HepG2 (cell line): ENCODE measurements around the gene SPINDOC. TPM values are rescaled to one million over a fixed set of nuclear protein-coding genes. Genes with fewer than 3 reads are reported as not detected.

ENCODE experiments used
- ATF4 ChIP-seq, 2 experiments: fragments of 450-650 bp in 1 of 2; sonication (generic) in 1 of 2; formaldehyde crosslinking; IDR thresholded peaks; 2 replicates each; pipeline versions ENCODE4 v1.5.0 to v1.8.0; 2020 to 2022; ENCODE audit warnings: mild to moderate bottlenecking in 1 of 2, missing genetic modification reagents in 1 of 2
- BHLHE40 ChIP-seq: IDR thresholded peaks from 2 replicates; pipeline ENCODE4 v1.6.1; 2011; ENCODE audit warnings: low read length, improper control_type of control experiment
- CHD2 ChIP-seq: IDR thresholded peaks from 2 replicates; pipeline ENCODE4 v1.6.1; 2011; ENCODE audit warnings: low read depth, low read length, improper control_type of control experiment
- DDIT3 ChIP-seq: sonication (generic); formaldehyde crosslinking; IDR thresholded peaks from 2 replicates; pipeline ENCODE4 v1.4.0; 2020; ENCODE audit warnings: mild to moderate bottlenecking, missing genetic modification reagents
- DR1 ChIP-seq: sonication (generic); formaldehyde crosslinking; IDR thresholded peaks from 2 replicates; pipeline ENCODE4 v1.8.0; 2021; ENCODE audit warnings: mild to moderate bottlenecking, missing genetic modification reagents, inconsistent platforms
- HCFC1 ChIP-seq: fragments of 150-350 bp; IDR thresholded peaks from 2 replicates; pipeline ENCODE4 v1.6.1; 2014; ENCODE audit warnings: low read depth, low read length
- HMGA1 ChIP-seq: sonication (generic); formaldehyde crosslinking; conservative IDR thresholded peaks from 2 replicates; pipeline ENCODE4 v1.4.0; 2020; ENCODE audit warnings: missing genetic modification reagents
- IKZF1 ChIP-seq: fragments of 450-650 bp; IDR thresholded peaks from 2 replicates; pipeline ENCODE4 v1.7.1; 2016
- KMT2A ChIP-seq: sonication (generic); formaldehyde crosslinking; IDR thresholded peaks from 2 replicates; pipeline ENCODE4 v1.4.0; 2020; ENCODE audit warnings: missing genetic modification reagents
- SCMH1 ChIP-seq: sonication (generic); formaldehyde crosslinking; IDR thresholded peaks from 2 replicates; pipeline ENCODE4 v1.9.0; 2021; ENCODE audit warnings: missing genetic modification reagents, mild to moderate bottlenecking, borderline replicate concordance
- TCF12 ChIP-seq, 2 experiments: fragments of 450-650 bp in 1 of 2; sonication (generic) in 1 of 2; formaldehyde crosslinking in 1 of 2; IDR thresholded peaks; 2 replicates each; pipeline versions ENCODE4 v1.6.1 to v1.8.0; 2017 to 2022; ENCODE audit warnings: antibody characterized with exemption in 1 of 2, mild to moderate bottlenecking in 1 of 2, missing genetic modification reagents in 1 of 2, moderate library complexity in 1 of 2
- ZBTB43 ChIP-seq: sonication (generic); formaldehyde crosslinking; conservative IDR thresholded peaks from 2 replicates; pipeline ENCODE4 v1.4.0; 2020; ENCODE audit warnings: missing genetic modification reagents
- ZFP90 ChIP-seq: sonication (generic); formaldehyde crosslinking; IDR thresholded peaks from 2 replicates; pipeline ENCODE4 v1.8.0; 2022; ENCODE audit warnings: missing genetic modification reagents, mild to moderate bottlenecking, inconsistent platforms, borderline replicate concordance
- ZNF281 ChIP-seq: sonication (generic); formaldehyde crosslinking; IDR thresholded peaks from 2 replicates; pipeline ENCODE4 v1.4.0; 2020; ENCODE audit warnings: missing genetic modification reagents, borderline replicate concordance
- ZNF577 ChIP-seq: sonication (generic); formaldehyde crosslinking; IDR thresholded peaks from 2 replicates; pipeline ENCODE4 v1.4.0; 2020; ENCODE audit warnings: mild to moderate bottlenecking, low read depth, missing genetic modification reagents, borderline replicate concordance
- ZNF644 ChIP-seq: IDR thresholded peaks from 2 replicates; pipeline ENCODE4 v1.6.1; 2016; ENCODE audit warnings: low read depth
- ZNF672 ChIP-seq: sonication (generic); formaldehyde crosslinking; IDR thresholded peaks from 2 replicates; pipeline ENCODE4 v1.8.1; 2022; ENCODE audit warnings: missing genetic modification reagents
- ZNF737 ChIP-seq: sonication (generic); formaldehyde crosslinking; IDR thresholded peaks from 2 replicates; pipeline ENCODE4 v1.5.0; 2020; ENCODE audit warnings: missing genetic modification reagents, mild to moderate bottlenecking, borderline replicate concordance
- ZNF749 ChIP-seq: sonication (generic); formaldehyde crosslinking; IDR thresholded peaks from 2 replicates; pipeline ENCODE4 v1.8.0; 2022; ENCODE audit warnings: mild to moderate bottlenecking, missing genetic modification reagents, moderate library complexity, borderline replicate concordance
- polyA plus RNA-seq, 8 experiments: library from polyadenylated mRNA; depleted of rRNA in 3 of 8; stranded (reverse) in 7 of 8; unstranded in 1 of 8; fragments of >200 nt; fragmentation: Illumina TruSeq in 4 of 8; extraction: Trizol in 4 of 8; gene quantifications; 2 replicates each; pipeline versions ENCODE4 v1.2.1 to v1.2.3, GENCODE V29; 2011 to 2016; ENCODE audit warnings: low read depth in 4 of 8, missing spikeins in 1 of 8, mixed read lengths in 1 of 8; ENCODE audit not compliant: insufficient read depth in 1 of 8
- total RNA-seq, 5 experiments: library from RNA; depleted of rRNA; stranded (reverse); fragments of >200 nt; fragmentation: Illumina TruSeq; extraction: Trizol; gene quantifications; 2 replicates each; pipeline ENCODE4 v1.2.3, GENCODE V29; 2016; ENCODE audit warnings: low read depth in 1 of 5
- TF ChIP-seq, protein P1 (sequence below): sonication (generic); formaldehyde crosslinking; IDR thresholded peaks from 2 replicates; pipeline ENCODE4 v1.4.0; 2020; ENCODE audit warnings: missing genetic modification reagents

Gene SPINDOC
- total and polyA plus RNA-seq, 2 of the 13 experiments (the other 11 are each of a cell fraction or from before 2014, with no cell fraction given) = 21.4 to 29.9 TPM

GRCh38 chr11:63871962-63872799 lies 58.9 kb downstream of the SPINDOC start (continued):
- TF ChIP-seq, protein P1, sequence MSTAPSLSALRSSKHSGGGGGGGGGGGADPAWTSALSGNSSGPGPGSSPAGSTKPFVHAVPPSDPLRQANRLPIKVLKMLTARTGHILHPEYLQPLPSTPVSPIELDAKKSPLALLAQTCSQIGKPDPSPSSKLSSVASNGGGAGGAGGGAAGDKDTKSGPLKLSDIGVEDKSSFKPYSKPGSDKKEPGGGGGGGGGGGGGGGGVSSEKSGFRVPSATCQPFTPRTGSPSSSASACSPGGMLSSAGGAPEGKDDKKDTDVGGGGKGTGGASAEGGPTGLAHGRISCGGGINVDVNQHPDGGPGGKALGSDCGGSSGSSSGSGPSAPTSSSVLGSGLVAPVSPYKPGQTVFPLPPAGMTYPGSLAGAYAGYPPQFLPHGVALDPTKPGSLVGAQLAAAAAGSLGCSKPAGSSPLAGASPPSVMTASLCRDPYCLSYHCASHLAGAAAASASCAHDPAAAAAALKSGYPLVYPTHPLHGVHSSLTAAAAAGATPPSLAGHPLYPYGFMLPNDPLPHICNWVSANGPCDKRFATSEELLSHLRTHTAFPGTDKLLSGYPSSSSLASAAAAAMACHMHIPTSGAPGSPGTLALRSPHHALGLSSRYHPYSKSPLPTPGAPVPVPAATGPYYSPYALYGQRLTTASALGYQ = no peak; the same call in 1 of the 2 replicates
- TF ChIP-seq ATF4 (CRISPR knock-in tag; IDR thresholded peaks at IDR 0.05) = no peak
- peak; percentile 30 for TF ChIP-seq ZNF281
- TF ChIP-seq ZNF749 (CRISPR knock-in tag) = no peak
- TF ChIP-seq SCMH1 (CRISPR knock-in tag) = no peak
- TF ChIP-seq BHLHE40 = no peak
- no peak for TF ChIP-seq HCFC1
- no peak for TF ChIP-seq ZNF737 (CRISPR knock-in tag)
- TF ChIP-seq IKZF1 = no peak
- no peak for TF ChIP-seq DR1 (CRISPR knock-in tag)
- no peak for TF ChIP-seq ZNF672
- no peak for TF ChIP-seq ZNF577 (CRISPR knock-in tag)
- TF ChIP-seq ZNF644 (CRISPR knock-in tag) = peak; percentile 63
- TF ChIP-seq HMGA1 (CRISPR knock-in tag) = no peak
- no peak for TF ChIP-seq TCF12 (IDR thresholded peaks at IDR 0.05)
- no peak for TF ChIP-seq TCF12 (CRISPR knock-in tag; IDR thresholded peaks at IDR 0.05)
- TF ChIP-seq CHD2 = no peak
- TF ChIP-seq KMT2A (CRISPR knock-in tag) = peak; percentile 47; the same call in 1 of the 2 replicates
- 0 out of 2 replicates have a peak, but pooled peaks have one; percentile 37 for TF ChIP-seq ZBTB43 (CRISPR knock-in tag)
- TF ChIP-seq ZFP90 (CRISPR knock-in tag) = no peak
- 0 out of 2 replicates have a peak, but pooled peaks have one; percentile 38 for TF ChIP-seq DDIT3 (CRISPR knock-in tag)
